Left ventricle myocardium superior (tissue), 1 donor: ENCODE results near the gene IFT52. TPM values are rescaled to one million over a fixed set of nuclear protein-coding genes. Genes with fewer than 3 reads are reported as not detected.
"Not testable (repeated sequence)": the region's sequence is repeated elsewhere in the genome, so short reads cannot be mapped to it uniquely, and the experiment has no call there.

ENCODE experiments used
- ATAC-seq: fragments of 200-7000 bp; cut with Tn5 transposase; one replicate; pipeline ENCODE4 v1.9.1; 2020; ENCODE audit warnings: mild to moderate bottlenecking, moderate library complexity
- DNase-seq: peaks from one replicate; pipeline ENCODE4 v3.0.0-alpha.2; 2020
- intact Hi-C: fragments of 100-400 bp; cut with micrococcal nuclease; formaldehyde crosslinking; loops from one replicate; pipeline ENCODE4 v1.11.0; 2022
- total RNA-seq: library from RNA; stranded (reverse); fragmentation: NEBNext Ultra II Directional; extraction: Animal tissue kit (Norgen Biotek cat#: 25700); gene quantifications from one replicate; pipeline ENCODE4 v1.2.1, GENCODE V29; 2021
- donor health status: DM: no; HTN: yes; CAD: no; lungs with severe emphysema.

IFT52 gene
- total RNA-seq, 1 donor from 2014 or later, result 5.2 TPM

DNA sequence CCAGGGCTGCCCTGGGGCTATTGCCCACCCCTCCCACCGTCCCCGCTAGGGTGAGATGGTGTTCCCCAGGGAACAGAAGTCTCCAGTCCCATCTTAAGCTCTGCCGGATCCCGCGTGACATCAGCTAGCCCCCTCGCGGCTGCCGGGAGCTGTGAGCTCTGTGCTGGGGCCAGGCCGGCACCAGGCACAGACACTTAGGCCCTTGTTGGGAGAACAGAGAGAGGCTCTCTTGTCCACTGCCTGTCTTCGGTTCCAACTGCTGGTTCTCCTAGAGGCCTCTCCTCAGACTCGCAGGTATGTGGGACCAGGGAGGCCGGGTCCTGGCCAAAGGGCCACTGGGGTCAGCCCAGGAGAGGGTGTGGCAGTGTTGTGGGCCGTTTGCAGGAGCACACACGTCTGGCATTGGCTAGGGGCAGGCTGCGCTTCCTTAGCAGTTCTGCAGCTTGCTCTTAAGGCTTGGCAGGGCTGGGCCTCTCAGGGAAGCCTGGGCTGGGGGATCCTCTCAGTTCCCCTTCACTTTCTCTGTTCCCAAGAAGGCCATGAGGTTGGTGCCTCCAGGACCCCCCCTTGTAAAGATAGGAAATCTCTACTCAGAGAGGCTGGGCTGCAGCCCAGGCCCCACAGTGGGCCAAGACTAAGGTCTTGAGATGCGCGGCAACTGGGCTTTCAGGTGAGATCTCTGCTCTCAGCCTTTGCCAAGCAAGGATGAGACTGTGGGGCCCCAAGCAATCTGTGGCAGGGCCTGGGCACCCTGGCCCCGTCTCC lies 25.6 kb upstream of the IFT52 start:
- ATAC-seq (no peak), DNase-seq (no peak)
- intact Hi-C loops, result no loop called here

DNA sequence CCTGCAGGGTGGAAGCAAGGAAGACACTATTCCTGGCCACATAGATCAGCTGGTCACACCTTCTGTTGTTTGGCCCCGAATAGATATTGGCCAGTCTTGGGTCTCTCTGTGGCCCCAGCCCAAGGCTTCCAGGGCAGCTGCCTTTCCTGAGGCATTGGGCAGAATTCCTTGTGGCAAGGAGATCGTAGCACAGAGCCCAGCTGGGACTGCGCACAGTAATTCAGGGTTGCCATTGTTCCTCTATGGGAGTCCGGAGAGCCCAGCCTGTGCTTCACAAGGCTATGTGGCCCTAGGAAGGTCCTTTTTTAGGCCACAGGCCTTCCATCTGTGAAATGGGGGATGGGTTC lies 25.0 kb upstream of the IFT52 start:
- DNase-seq, result no peak
- no peak for ATAC-seq
- intact Hi-C loops, result no loop called here

DNA sequence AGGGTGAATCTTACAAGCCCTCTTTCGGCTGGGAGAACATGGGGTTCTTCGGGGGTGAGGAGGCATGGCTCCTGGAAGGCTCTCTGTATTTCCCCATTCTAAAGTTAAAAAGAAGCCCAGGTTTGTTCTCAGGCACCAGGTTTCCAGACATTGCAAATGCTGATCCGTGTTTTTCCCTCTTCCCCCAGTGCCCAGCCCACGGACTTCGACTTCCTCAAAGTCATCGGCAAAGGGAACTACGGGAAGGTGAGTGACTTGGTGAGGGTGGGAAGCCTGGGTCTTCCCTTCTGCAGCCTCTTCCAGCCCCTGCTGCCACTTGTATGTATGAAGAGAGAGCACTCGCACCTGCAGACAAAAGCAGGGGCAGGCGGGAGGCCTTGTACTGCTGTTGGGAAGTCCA lies 23.3 kb upstream of the IFT52 start:
- intact Hi-C loops, result no loop called here
- ATAC-seq (no peak), DNase-seq (no peak)

DNA sequence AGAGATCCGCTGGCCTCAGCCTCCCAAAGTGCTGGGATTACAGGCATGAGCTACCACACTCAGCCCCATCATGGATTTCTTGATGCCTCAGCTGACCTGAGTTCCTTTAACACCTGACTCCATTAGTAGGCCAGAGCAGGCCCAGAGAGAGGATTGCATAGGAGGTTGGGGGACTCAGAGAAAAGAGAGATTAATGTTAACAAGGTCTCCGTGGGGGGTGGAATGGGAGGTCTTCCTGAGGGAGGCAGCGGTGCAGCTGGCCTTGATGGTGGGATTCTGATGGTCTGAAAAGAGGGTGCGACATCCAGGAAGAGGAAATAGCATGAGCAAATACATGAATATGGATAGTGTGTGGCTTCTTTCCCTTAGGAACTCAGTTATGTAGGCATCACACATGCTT lies 22.0 kb upstream of the IFT52 start:
- intact Hi-C loops, result no loop called here
- ATAC-seq, result no peak
- DNase-seq, result no peak

DNA sequence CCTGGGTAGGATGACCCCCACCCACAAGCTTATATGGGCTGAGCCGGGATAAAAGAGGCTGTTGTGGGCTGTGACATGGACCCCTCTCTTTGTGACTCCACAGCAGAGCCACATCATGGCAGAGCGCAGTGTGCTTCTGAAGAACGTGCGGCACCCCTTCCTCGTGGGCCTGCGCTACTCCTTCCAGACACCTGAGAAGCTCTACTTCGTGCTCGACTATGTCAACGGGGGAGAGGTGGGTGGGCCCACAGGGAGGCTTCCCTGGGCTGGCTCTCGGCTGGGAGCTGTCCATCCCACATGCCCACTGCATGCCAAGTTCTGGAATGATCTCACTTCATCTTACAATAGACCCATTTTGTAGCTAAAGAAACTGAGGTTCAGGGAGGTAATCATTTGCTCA lies 21.5 kb upstream of the IFT52 start:
- ATAC-seq, result no peak
- DNase-seq, result no peak
- intact Hi-C loops, result no loop called here

DNA sequence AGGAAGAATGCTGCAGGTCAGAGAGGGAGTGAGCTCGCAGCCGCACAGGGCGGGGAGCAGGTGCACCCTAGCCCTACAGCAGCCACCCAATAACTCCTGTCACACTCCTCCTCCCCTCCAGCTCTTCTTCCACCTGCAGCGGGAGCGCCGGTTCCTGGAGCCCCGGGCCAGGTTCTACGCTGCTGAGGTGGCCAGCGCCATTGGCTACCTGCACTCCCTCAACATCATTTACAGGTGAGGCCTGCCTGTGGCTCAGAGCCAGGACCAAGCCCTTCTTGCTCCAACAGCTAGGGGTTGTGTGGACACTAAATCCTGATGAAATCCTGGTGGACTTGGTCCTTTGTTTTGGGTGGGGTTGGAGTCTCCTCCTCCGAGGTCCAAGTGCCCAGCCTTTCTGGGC lies 20.2 kb upstream of the IFT52 start:
- DNase-seq (no peak), ATAC-seq (no peak)
- intact Hi-C loops, result no loop called here

DNA sequence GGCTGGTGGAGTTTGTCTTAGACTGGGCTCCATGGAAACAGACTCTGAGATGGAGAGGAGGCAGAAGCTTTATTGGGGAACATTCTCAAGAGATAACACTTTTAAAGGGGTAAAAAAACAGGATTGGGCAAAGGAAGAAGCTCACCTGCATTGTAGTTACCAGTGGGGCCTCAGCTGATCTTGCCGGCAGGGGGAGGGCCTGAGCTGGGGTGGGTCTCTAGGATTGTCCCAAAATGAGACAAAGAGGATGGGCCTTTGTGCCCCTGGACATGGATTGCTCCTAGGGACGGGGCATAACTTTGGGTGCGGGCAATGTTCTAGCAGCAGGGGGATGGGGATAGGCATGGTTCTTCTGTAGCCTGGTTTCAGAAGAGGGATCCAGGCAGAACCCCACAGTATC lies 19.4 kb upstream of the IFT52 start:
- ATAC-seq (no peak), DNase-seq (no peak)
- intact Hi-C loops, result no loop called here

DNA sequence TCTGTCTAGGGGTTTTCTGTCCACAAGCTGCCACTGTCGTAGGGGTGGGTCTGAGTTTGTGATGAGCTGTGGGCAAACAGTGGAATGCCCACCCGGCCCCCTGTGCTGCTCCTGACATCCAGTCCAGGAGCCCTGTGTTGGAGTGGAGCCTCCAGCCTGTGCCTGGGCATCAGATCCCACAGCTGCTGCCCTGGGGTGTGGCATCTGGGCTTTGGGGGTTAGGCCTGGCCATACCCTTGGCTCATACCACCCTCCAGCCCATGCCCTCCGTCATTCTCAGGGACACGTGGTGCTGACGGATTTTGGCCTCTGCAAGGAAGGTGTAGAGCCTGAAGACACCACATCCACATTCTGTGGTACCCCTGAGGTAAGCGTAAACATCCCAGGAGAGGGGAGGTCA lies 19.0 kb upstream of the IFT52 start:
- intact Hi-C loops, result no loop called here
- no peak for ATAC-seq
- no peak for DNase-seq

DNA sequence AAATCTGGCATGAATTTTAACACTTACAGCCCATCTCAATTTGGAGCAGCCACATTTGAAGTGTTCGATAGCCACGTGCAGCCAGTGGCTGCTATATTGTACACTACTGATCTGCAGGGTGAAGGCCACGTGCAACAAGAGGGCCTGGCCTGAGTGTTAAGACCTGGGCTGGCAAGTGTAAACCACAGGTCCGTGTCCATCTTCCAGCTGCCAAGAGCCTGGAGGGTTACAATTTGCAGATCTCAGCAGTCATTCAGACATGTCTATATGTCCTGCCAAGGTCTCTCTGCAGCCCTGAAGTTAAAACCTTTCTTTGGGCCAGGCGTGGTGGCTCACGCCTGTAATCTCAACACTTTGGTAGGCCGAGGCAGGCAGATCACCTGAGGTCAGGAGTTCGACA lies 17.8 kb upstream of the IFT52 start:
- intact Hi-C loops, result no loop called here
- DNase-seq (no peak), ATAC-seq (no peak)

DNA sequence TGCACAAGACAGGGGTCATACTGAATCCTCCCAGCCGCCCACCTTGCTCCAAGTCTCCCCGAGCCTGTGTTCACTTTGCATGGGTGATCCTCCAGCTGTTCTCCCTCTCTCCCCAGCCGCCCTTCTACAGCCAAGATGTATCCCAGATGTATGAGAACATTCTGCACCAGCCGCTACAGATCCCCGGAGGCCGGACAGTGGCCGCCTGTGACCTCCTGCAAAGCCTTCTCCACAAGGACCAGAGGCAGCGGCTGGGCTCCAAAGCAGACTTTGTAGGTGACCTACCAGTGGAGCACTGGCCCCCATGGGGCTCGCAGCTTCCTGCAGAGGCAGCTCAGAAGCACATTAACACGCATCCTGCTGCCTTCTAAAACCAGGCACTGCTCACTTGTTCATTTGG lies 14.6 kb upstream of the IFT52 start:
- ATAC-seq, result peak; percentile 66
- DNase-seq, result peak; percentile 68
- intact Hi-C loops, result no loop called here

DNA sequence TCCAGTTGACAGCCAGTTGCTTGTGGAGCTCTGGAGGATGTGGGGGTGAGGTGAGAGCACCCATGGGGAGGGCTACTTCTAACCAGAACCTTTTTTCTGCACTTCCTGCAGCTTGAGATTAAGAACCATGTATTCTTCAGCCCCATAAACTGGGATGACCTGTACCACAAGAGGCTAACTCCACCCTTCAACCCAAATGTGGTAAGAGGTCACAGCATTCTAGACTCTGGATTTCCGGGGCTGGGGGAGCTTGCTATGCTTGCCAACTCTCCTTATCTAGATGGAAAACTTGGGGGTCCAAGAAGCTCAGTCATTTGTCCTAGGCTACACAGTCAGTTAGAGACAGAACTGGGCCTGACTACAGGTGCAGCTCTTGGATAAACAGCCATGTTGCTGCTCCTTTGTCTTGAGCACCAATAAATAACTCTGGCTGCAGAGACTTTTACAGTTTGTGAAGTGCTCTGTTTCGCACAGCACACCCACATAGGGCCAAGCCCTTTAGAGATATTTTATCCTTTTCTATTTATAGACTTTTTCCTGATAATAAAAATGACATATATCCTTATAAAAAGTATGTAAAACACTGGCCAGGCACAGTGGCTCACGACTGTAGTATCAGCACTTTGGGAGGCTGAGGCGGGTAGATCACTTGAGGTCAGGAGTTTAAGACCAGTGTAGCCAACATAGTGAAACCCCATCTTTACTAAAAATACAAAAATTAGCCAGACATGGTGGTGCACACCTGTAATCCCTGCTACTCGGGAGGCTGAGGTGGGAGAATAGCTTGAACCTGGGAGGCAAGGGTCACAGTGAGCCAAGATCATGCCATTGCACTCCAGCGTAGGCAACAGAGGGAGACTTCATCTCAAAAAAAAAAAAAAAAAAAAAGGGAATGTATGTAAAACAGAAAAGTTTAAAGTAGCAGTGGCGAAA lies 10.6 kb upstream of the IFT52 start:
- ATAC-seq (no peak), DNase-seq (no peak)
- intact Hi-C loops, result no loop called here

DNA sequence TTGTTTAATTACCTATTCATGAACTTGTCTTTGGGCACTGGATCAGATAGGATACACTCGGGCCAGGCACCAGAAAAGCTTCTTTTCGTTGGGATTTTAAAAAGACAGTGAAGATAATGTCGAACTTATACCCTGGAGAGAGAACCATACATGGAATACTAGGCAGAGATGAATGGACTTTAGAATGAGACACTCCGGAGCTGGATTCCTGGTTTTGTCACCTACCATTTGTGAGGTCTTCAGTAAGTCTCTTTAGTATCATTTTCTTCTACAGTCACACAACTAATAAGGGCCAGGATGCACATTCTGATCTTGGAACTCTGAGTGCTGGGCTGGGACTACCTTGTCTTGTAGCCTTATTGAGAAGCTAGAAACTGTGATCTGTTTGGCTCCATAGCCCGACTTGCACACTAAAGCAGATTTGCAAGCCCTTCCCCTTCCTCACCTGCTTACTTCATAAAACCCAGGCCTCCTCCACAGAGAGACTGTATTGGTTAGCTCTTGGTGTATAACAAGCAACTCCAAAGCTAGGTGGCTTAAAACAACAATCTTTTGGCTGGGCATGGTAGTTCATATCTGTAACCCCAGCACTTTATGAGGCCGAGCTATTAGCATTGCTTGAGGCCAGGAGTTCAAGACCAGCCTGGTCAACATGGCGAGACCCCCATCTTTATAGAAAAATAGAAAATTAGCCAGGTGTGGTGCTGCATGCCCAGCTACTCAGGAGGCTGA lies 7.4 kb upstream of the IFT52 start:
- no peak for ATAC-seq
- intact Hi-C loops, result no loop called here

DNA sequence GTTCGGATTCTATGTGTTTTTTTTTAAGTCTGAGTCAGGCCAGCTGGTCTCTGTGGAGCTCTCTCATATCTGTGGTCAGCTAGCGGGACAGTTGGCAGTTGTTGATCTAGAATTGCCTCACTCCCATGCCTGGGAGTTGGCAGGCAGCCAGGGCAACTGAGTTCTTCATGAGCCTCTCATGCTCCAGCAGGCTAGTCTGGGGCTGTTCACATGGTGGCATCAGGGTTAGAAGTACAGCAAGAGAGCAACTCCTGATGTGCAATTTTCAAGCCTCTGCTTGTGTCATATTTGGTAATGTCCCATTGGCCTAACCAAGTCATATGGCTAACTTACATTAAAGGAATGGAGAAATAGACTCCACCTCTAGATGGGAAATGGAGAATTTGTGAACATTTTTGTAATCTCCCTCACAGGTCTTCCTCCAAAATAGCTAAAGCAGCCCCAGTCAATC lies 6.7 kb upstream of the IFT52 start:
- DNase-seq (peak; percentile 73), ATAC-seq (peak; percentile 63)
- intact Hi-C loops, result no loop called here

More for the DNA sequence above, 7.4 kb upstream of the IFT52 start:
- no peak for DNase-seq

DNA sequence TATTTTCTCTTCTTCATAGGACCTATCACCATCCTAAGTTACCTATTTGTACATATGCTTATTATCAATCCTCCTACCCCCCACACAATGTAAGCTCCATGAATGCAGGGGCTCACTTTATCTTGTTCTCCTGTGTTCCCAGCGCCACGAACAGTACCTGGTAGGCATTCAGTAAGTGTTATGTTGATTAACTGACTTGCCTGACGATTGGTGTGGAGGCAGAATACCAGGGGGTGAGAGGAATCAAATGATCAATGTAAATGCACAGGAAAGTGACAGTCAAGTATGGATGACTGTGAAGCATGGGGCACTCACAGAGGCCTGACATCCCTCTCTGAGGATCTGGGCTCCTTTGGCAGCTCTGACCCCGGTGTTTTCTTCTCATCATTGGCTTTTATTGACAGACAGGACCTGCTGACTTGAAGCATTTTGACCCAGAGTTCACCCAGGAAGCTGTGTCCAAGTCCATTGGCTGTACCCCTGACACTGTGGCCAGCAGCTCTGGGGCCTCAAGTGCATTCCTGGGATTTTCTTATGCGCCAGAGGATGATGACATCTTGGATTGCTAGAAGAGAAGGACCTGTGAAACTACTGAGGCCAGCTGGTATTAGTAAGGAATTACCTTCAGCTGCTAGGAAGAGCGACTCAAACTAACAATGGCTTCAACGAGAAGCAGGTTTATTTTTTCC lies 6.1 kb upstream of the IFT52 start:
- DNase-seq (no peak), ATAC-seq (no peak)
- intact Hi-C loops, result no loop called here

DNA sequence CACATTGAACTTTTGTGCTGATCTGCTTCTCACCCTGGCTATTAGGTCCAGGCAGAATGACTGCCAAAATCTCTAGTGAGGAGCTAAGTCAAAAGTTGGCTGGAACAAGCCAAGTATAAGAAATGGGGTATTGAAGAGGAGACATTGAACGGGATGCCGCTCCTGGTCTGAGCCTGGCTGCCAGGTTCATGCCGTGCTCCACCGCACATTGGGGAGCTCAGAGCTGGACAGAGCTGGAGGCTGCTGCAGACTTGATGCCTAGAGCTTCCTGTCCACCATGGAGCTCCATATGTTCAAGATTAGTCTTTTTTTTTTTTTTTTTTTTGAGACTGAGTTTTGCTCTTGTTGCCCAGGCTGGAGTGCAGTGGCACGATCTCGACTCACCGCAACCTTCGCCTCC lies 4.1 kb upstream of the IFT52 start:
- intact Hi-C loops, result no loop called here
- no peak for ATAC-seq
- no peak for DNase-seq

DNA sequence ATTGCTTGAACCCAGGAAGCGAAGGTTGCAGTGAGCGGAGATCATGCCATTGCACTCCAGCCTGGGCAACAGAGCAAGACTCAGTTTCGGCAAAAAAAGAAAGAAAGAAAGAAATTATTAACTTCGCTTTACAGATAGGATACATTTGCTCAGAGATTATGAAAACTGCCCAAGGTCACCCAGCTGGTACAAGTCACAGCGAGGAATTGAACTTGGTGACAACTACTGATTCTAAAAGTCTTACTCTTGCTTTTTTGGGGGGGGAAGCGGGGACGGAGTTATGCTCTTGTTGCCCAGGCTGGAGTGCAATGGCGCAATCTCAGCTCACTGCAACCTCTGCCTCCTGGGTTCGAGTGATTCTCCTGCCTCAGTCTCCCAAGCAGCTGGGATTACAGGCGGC lies 2.2 kb upstream of the IFT52 start:
- ATAC-seq, DNase-seq, intact Hi-C loops: not testable (repeated sequence)

DNA sequence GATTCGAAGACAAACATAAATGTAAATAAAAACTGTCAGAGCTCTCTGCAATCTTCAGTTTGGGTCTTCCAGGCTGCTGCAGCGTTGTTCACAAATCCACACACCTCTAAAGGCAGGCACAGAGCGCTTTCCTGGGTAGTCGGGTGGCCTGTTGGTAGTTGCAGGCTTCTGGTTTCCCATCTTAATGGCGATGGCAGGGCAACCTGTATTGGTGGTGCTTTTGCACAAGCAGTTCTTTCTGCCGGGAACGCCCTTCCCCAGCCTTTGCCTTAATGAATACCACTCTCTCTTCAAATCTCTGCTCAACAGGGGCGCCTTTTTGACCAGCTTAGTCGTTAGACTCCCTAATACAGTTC lies 723 bp upstream of the IFT52 start:
- DNase-seq (no peak), ATAC-seq (peak; percentile 16)
- intact Hi-C loops, result no loop called here

DNA sequence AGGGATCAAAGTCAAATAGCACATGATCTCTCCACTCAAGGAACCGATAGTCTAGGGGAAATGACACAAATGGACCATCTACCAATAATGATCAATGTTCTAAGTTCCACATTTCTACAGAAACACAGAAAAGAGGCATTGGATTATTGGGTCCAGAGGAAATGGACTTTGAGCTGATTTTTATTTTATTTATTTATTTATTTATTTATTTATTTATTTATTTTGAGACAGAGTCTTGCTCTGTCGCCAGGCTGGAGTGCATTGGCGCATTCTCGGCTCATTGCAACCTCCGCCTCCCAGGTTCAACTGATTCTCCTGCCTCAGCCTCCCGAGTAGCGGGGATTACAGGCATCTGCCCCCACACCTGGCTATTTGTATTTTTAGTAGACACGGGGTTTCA lies 11.2 kb downstream of the IFT52 start:
- DNase-seq, ATAC-seq, intact Hi-C loops: not testable (repeated sequence)

DNA sequence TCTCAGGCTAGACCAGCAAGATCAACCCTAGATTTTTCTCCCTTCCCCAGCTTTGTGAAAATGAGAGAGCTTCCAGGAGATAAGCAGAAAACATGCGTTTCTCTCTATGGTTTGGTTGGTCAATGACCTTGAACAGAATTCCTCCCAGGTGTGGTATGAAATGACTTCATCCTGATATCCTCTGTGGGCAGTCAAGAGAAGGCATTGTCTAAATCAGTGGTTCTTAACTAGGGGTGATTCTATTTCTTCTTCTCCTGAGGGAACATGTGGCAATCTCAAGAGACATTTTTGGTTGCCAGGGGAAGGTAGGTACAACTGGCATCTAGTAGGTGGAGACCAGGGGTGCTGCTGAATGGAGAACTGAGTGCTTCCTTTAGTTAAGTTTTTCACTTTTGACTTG lies 12.4 kb downstream of the IFT52 start:
- DNase-seq (no peak), ATAC-seq (no peak)
- intact Hi-C loops, result no loop called here
